Bronchial epithelial cell (primary cell): ENCODE measurements around the gene PURA. TPM values are rescaled to one million over a fixed set of nuclear protein-coding genes. Genes with fewer than 3 reads are reported as not detected.

ENCODE experiments used
- DNase-seq: peaks from one replicate; pipeline ENCODE4 v3.0.0-alpha.2; 2010; ENCODE audit warnings: low read depth
- FAIRE-seq: peaks from 2 replicates; lab custom pipeline; 2011; peaks lifted over from hg19 to GRCh38; lab: Jason Lieb, UNC
- H3K27me3 ChIP-seq: 2 replicates; pipeline ENCODE4 v1.5.1; 2011; ENCODE audit warnings: low read length; ENCODE audit not compliant: control insufficient read depth, insufficient read depth
- H3K36me3 ChIP-seq: 2 replicates; pipeline ENCODE4 v1.5.1; 2011; ENCODE audit warnings: low read length; ENCODE audit not compliant: control insufficient read depth, insufficient read depth
- H3K4me3 ChIP-seq: 2 replicates; pipeline ENCODE4 v1.5.1; 2011; ENCODE audit warnings: mild to moderate bottlenecking, low read depth, low read length, control low read depth
- total RNA-seq: library from RNA; depleted of rRNA; stranded (reverse); fragments of >200 nt; gene quantifications from 2 replicates; pipeline ENCODE4 v1.2.1, GENCODE V29; 2014
- TF ChIP-seq, protein P1 (sequence below): IDR thresholded peaks from 2 replicates; pipeline ENCODE4 v1.5.1; 2011; ENCODE audit warnings: mild to moderate bottlenecking, moderate library complexity, low read length, control low read depth, inconsistent platforms; ENCODE audit not compliant: insufficient read depth, severe bottlenecking

Gene PURA
- total RNA-seq, 1 donor from 2014 or later: 6.6 TPM

- Histone ChIP-seq H3K27me3 (no peaks in the 10 kb centered on the region), H3K36me3 (peaks cover 2% of the 10 kb centered on the region), H3K4me3 (no peak overlapping the region)
- DNase-seq (no peak), FAIRE-seq (no peak)
- TF ChIP-seq, protein P1, sequence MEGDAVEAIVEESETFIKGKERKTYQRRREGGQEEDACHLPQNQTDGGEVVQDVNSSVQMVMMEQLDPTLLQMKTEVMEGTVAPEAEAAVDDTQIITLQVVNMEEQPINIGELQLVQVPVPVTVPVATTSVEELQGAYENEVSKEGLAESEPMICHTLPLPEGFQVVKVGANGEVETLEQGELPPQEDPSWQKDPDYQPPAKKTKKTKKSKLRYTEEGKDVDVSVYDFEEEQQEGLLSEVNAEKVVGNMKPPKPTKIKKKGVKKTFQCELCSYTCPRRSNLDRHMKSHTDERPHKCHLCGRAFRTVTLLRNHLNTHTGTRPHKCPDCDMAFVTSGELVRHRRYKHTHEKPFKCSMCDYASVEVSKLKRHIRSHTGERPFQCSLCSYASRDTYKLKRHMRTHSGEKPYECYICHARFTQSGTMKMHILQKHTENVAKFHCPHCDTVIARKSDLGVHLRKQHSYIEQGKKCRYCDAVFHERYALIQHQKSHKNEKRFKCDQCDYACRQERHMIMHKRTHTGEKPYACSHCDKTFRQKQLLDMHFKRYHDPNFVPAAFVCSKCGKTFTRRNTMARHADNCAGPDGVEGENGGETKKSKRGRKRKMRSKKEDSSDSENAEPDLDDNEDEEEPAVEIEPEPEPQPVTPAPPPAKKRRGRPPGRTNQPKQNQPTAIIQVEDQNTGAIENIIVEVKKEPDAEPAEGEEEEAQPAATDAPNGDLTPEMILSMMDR: no peak
These were observed 2.7 kb upstream of the PURA start for GRCh38 chr5:140111011-140111858.

DNA sequence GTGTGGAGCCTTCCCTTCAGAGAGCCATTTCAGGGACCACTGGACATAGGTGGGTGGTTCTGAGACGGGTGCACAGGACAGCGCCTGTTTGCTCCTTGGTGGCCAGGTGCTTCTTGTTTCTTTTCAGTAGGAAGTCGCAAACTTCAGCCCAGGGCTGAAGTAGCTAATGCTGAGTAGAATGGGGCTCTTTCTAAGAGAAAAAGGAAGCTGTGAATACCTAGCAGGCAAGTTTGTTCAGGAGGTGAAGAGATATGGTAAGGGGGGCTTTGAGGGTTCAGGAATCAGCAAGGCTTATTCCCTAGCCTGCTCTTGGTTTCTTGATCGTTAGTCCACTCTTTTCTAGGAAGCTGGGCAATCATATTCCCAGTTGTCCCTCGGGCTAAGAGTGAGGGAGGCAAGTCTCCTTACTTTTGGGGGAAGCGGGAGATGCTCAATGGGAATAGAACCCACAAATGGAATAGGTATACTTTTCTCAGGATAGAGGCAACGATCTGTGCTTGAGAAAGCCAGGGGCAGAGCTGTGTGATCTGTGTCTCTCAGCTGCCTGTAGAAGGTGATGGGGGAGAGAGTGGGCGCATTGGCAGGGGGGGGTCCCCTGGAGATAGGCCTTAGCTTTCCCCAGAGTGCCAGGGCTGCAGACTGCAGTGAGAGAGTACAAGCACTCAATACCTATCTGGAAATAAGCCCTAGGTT lies 1.9 kb upstream of the PURA start:
- Histone ChIP-seq H3K36me3 (peaks cover 2% of the 10 kb centered on the region), H3K4me3 (no peak overlapping the region), H3K27me3 (no peaks in the 10 kb centered on the region)
- TF ChIP-seq, protein P1: no peak
- no peak for DNase-seq
- FAIRE-seq: no peak

DNA sequence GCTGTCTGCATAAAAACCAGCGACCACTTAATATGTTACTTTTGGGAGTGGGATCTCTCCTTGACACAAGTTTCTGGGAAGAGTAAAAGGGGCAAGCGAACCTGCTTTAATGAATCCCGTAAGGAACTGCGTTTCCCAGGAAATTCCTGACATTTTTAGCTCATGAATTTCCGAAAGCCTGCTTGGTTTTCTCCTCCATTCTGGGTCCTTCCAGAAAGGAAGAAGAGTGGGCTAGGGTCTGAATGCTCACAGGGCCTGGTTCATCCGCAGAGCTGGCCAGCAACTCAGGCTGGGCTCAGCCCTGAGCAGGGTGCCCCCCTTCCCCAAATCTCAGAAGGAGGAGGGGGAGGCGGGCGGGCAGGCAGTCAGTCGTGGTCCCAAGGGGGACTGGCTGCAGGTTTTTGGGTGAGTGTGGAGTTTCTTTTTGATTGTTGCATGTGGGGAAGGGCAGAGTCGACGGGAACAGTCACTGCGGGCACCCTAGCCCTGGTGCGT lies 1.2 kb upstream of the PURA start:
- no peak for FAIRE-seq
- H3K27me3 ChIP-seq: no peaks in the 10 kb centered on the region
- TF ChIP-seq, protein P1: no peak
- H3K36me3 ChIP-seq: peaks cover 2% of the 10 kb centered on the region
- peak overlapping the region; percentile 77 for H3K4me3 ChIP-seq
- no peak for DNase-seq

- FAIRE-seq: no peak
- Histone ChIP-seq H3K4me3 (peak overlapping the region; percentile 77), H3K36me3 (peaks cover 2% of the 10 kb centered on the region), H3K27me3 (no peaks in the 10 kb centered on the region)
- no peak for DNase-seq
- TF ChIP-seq, protein P1: no peak
These were observed 670 bp upstream of the PURA start for GRCh38 chr5:140113180-140113698.

DNA sequence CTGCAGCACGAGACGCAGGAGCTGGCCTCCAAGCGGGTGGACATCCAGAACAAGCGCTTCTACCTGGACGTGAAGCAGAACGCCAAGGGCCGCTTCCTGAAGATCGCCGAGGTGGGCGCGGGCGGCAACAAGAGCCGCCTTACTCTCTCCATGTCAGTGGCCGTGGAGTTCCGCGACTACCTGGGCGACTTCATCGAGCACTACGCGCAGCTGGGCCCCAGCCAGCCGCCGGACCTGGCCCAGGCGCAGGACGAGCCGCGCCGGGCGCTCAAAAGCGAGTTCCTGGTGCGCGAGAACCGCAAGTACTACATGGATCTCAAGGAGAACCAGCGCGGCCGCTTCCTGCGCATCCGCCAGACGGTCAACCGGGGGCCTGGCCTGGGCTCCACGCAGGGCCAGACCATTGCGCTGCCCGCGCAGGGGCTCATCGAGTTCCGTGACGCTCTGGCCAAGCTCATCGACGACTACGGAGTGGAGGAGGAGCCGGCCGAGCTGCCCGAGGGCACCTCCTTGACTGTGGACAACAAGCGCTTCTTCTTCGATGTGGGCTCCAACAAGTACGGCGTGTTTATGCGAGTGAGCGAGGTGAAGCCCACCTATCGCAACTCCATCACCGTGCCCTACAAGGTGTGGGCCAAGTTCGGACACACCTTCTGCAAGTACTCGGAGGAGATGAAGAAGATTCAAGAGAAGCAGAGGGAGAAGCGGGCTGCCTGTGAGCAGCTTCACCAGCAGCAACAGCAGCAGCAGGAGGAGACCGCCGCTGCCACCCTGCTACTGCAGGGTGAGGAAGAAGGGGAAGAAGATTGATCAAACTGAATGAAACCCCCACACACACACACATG lies 654 bp downstream of the PURA start:
- no peaks in the 10 kb centered on the region for H3K27me3 ChIP-seq
- FAIRE-seq (no peak), DNase-seq (peak; percentile 42)
- H3K36me3 ChIP-seq: peaks cover 2% of the 10 kb centered on the region
- TF ChIP-seq, protein P1: no peak
- H3K4me3 ChIP-seq: peak overlapping the region; percentile 77
